ENCODE data around the gene ABHD17A. TPM values are rescaled to one million over a fixed set of nuclear protein-coding genes. Genes with fewer than 3 reads are reported as not detected.

Gene ABHD17A
- total and polyA plus RNA-seq, 9 of the 15 experiments (the other 6 are each of a cell fraction or from before 2014, with no cell fraction given): 0.04 to 135 (median 21.8) TPM; not detected in 1

DNA sequence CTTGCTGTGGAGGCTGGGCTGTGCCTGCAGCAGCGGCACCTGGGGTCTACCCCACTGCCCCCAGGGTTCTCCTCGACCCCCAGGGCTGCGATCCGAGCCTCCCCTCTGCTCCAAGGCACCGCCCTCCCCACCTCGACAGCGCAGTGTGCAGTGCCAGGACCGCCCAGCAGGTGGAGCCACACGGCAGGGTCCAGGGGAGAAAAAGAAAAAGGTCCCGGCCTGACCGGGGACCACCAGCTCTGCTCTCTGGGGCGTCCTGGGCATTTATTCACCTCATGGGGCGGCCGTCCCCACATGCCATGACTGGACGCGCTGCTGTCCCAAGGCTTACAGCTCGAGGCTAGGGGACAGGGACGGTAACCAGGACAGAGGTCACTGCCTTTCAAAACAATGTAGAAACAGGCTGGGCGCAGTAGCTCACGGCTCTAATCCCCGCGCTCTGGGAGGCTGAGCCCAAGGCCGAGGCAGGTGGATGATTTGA is 47.6 kb downstream of the ABHD17A start (continued):
- TF ChIP-seq CHD4 (IDR thresholded peaks at IDR 0.05; ENCODE audit: insufficient read depth, insufficient replicate concordance, low read depth, low read length, poor library complexity, severe bottlenecking) (no peak), ZNF263 (CRISPR knock-in tag; IDR thresholded peaks at IDR 0.05; ENCODE audit: borderline replicate concordance) (peak; percentile 58; the same call in 1 of the 2 replicates), ZNF764 (CRISPR knock-in tag; IDR thresholded peaks at IDR 0.05; ENCODE audit: low read depth) (no peak), PHF21A (IDR thresholded peaks at IDR 0.05; ENCODE audit: borderline replicate concordance, low read depth) (peak; percentile 59; the same call in 1 of the 2 replicates), XRCC3 (IDR thresholded peaks at IDR 0.05) (no peak), EWSR1 (IDR thresholded peaks at IDR 0.05; ENCODE audit: borderline replicate concordance, low read depth, partially characterized antibody) (no peak), ZNF586 (CRISPR knock-in tag; conservative IDR thresholded peaks at IDR 0.05) (no peak), IRF2 (CRISPR knock-in tag; IDR thresholded peaks at IDR 0.05) (no peak), ARID1B (IDR thresholded peaks at IDR 0.05) (no peak; the same call in 1 of the 2 replicates), L3MBTL2 (IDR thresholded peaks at IDR 0.05) (peak; percentile 30; the same call in 1 of the 2 replicates), ZC3H4 (CRISPR knock-in tag; IDR thresholded peaks at IDR 0.05; ENCODE audit: borderline replicate concordance) (no peak; the same call in 1 of the 2 replicates), HMBOX1 (IDR thresholded peaks at IDR 0.05) (no peak), PPARD (CRISPR knock-in tag; IDR thresholded peaks at IDR 0.05) (no peak), ZNF384 (IDR thresholded peaks at IDR 0.05; ENCODE audit: low read depth, low read length) (0 out of 2 replicates have a peak, but pooled peaks have one; percentile 50), CTCF (IDR thresholded peaks at IDR 0.05 in 2 of 3, conservative IDR thresholded peaks at IDR 0.05 in 1 of 3; ENCODE audit: insufficient read depth in 2 of 3, low read depth in 1 of 3, low read length in 3 of 3) (peak; percentile 86 to 95 (median 87))
- TF ChIP-seq, protein P1, sequence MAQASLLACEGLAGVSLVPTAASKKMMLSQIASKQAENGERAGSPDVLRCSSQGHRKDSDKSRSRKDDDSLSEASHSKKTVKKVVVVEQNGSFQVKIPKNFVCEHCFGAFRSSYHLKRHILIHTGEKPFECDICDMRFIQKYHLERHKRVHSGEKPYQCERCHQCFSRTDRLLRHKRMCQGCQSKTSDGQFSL (CRISPR knock-in tag; IDR thresholded peaks at IDR 0.05): peak; percentile 74; the same call in 1 of the 2 replicates
- TF ChIP-seq, protein P1 (tag; IDR thresholded peaks at IDR 0.05): no peak; a peak in 1 of 4 replicates
- TF ChIP-seq, protein P2, sequence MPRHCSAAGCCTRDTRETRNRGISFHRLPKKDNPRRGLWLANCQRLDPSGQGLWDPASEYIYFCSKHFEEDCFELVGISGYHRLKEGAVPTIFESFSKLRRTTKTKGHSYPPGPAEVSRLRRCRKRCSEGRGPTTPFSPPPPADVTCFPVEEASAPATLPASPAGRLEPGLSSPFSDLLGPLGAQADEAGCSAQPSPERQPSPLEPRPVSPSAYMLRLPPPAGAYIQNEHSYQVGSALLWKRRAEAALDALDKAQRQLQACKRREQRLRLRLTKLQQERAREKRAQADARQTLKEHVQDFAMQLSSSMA (CRISPR knock-in tag; IDR thresholded peaks at IDR 0.05): peak; percentile 55; the same call in 1 of the 2 replicates
- TF ChIP-seq, protein P3, sequence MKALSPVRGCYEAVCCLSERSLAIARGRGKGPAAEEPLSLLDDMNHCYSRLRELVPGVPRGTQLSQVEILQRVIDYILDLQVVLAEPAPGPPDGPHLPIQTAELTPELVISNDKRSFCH (CRISPR knock-in tag; IDR thresholded peaks at IDR 0.05): no peak
- TF ChIP-seq, protein P3 (tag; IDR thresholded peaks at IDR 0.05): peak; percentile 2; the same call in 1 of the 2 replicates
- TF ChIP-seq, protein P4, sequence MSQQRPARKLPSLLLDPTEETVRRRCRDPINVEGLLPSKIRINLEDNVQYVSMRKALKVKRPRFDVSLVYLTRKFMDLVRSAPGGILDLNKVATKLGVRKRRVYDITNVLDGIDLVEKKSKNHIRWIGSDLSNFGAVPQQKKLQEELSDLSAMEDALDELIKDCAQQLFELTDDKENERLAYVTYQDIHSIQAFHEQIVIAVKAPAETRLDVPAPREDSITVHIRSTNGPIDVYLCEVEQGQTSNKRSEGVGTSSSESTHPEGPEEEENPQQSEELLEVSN (IDR thresholded peaks at IDR 0.05; ENCODE audit: borderline replicate concordance in 1 of 2, extremely low read depth in 1 of 2, insufficient read depth in 1 of 2, insufficient read length in 1 of 2, low read depth in 1 of 2, low read length in 1 of 2, poor library complexity in 1 of 2, severe bottlenecking in 1 of 2): no peak

All from K562 (cell line).